ENCODE data around the gene CMA1. TPM values are rescaled to one million over a fixed set of nuclear protein-coding genes. Genes with fewer than 3 reads are reported as not detected.

Gene CMA1
- total RNA-seq, 1 donor from 2014 or later: not detected

DNA sequence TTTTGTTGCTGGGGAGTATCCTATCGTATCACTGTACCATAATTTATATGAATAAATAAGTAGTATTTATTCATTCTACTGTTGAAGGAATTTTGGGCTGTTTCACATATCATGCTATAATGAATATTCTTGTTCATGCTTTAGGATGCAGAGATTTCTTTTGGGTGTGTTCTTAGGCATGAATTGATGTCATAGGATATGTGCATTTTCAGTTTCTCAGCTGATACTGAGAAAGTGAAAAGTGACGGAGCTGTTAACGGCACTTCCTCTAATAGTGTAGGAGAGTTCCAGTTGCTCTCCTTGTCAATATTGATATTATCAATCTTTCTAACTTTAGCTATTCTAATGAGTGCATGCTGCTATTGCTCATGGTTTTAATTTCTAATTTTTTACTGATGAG, 42.3 kb downstream of the CMA1 start:
- Mint-ChIP-seq H3K36me3 (peaks cover 9% of the 10 kb centered on the region), H3K27me3 (ENCODE audit: low read depth) (no peaks in the 10 kb centered on the region), H3K9me3 (peaks cover 24% of the 10 kb centered on the region), H3K27ac (no peak overlapping the region), H3K4me1 (no peaks in the 10 kb centered on the region), H3K4me3 (no peak overlapping the region)
- TF ChIP-seq, protein P1, sequence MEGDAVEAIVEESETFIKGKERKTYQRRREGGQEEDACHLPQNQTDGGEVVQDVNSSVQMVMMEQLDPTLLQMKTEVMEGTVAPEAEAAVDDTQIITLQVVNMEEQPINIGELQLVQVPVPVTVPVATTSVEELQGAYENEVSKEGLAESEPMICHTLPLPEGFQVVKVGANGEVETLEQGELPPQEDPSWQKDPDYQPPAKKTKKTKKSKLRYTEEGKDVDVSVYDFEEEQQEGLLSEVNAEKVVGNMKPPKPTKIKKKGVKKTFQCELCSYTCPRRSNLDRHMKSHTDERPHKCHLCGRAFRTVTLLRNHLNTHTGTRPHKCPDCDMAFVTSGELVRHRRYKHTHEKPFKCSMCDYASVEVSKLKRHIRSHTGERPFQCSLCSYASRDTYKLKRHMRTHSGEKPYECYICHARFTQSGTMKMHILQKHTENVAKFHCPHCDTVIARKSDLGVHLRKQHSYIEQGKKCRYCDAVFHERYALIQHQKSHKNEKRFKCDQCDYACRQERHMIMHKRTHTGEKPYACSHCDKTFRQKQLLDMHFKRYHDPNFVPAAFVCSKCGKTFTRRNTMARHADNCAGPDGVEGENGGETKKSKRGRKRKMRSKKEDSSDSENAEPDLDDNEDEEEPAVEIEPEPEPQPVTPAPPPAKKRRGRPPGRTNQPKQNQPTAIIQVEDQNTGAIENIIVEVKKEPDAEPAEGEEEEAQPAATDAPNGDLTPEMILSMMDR (IDR thresholded peaks at IDR 0.05; ENCODE audit: unreplicated experiment): no peak
- DNase-seq (ENCODE audit: low spot score in 2 of 2, unreplicated experiment in 2 of 2): no peak

DNA sequence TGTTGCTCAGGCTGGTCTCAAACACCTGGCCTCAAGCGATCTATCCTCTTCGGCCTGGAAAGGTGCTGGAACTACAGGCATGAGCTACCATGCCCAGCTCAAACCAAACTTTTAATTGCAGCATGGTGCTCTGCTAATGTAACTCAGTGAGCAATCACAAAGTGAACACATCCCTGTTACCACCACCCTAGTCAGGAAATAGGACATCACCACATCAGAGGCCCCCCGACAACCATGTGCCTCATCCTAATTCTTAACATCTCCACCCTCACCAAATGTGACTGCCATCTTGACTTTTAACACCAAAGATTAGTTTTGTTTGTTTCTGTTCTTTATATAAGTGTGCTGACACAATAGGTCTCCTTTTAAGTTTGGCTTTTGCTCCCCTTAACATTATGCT, 42.7 kb downstream of the CMA1 start:
- no peak for DNase-seq (ENCODE audit: low spot score in 2 of 2, unreplicated experiment in 2 of 2)
- Mint-ChIP-seq H3K36me3 (peaks cover 9% of the 10 kb centered on the region), H3K27ac (no peak overlapping the region), H3K4me1 (no peaks in the 10 kb centered on the region), H3K9me3 (peaks cover 21% of the 10 kb centered on the region), H3K27me3 (ENCODE audit: low read depth) (no peaks in the 10 kb centered on the region), H3K4me3 (no peak overlapping the region)
- TF ChIP-seq, protein P1 (IDR thresholded peaks at IDR 0.05; ENCODE audit: unreplicated experiment): no peak

GRCh38 chr14:24463884-24464785, 43.9 kb downstream of the CMA1 start:
- no peak for DNase-seq (ENCODE audit: low spot score in 2 of 2, unreplicated experiment in 2 of 2)
- TF ChIP-seq, protein P1 (IDR thresholded peaks at IDR 0.05; ENCODE audit: unreplicated experiment): no peak
- Mint-ChIP-seq H3K36me3 (peaks cover 9% of the 10 kb centered on the region), H3K27me3 (ENCODE audit: low read depth) (no peaks in the 10 kb centered on the region), H3K4me3 (no peak overlapping the region), H3K9me3 (peaks cover 16% of the 10 kb centered on the region), H3K27ac (no peak overlapping the region), H3K4me1 (no peaks in the 10 kb centered on the region)

DNA sequence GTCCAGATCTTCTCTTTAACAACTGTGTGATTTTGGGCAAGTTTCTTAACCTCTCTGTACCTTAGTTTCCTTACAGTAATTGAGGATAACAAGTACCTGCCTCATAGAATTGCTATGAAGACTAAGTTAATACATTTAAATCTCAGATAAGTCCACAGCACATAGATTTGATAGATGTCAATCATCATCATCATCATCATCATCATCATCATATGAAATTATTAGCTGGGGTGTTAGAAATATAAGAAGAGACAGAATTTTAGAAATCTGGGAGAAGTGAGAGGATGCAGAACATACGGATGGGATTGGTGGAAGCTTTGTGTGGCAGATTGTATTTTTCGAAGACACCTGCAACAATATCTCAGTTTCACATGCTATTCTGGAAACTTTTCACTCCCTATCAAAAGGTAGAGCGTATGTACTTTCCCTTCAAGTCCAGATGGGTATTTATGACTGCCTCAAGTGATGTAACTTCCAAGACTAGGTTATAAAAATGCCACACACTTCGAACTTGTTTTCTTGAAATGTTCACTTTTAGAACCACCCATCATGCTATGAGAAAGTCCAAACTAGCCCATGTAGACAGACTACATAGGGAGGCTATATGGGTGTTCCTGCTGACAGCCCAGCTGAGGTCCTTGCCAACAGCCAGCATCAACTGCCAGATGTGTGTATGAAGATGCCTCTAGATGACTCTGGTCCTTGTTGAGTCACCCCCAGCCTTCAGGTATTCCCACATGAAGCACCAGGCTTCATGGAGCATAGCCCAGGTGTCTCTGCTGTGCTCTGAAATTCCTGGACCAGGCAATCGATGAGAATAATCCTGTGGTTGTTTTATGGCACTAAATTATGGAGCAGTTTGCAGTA, 44.8 kb downstream of the CMA1 start:
- H3K36me3 Mint-ChIP-seq: peaks cover 9% of the 10 kb centered on the region
- H3K27ac Mint-ChIP-seq: no peak overlapping the region
- H3K4me1 Mint-ChIP-seq: no peaks in the 10 kb centered on the region
- H3K4me3 Mint-ChIP-seq: no peak overlapping the region
- H3K27me3 Mint-ChIP-seq (ENCODE audit: low read depth): no peaks in the 10 kb centered on the region
- H3K9me3 Mint-ChIP-seq: peaks cover 10% of the 10 kb centered on the region
- no peak for DNase-seq (ENCODE audit: low spot score in 2 of 2, unreplicated experiment in 2 of 2)
- TF ChIP-seq, protein P1 (IDR thresholded peaks at IDR 0.05; ENCODE audit: unreplicated experiment): no peak

DNA sequence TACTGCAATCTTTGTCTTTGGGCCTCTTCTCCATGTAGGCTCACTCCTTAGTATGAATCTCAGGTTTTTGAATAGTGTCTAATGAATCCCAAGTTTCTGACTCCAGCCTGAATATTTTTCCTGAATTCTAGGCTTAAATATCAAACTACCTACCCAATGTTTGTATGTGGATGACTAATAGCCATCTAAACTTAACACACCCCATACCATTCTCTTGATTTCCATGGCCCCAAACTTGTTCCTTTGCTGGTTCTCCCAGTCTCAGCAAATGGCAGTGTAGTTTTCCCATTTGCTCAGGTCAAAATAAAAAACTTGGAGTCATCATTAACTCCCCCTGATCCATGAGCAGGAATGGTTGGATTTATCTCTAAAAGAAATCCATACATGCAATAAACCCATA, 46.7 kb downstream of the CMA1 start:
- Mint-ChIP-seq H3K27me3 (ENCODE audit: low read depth) (no peaks in the 10 kb centered on the region), H3K27ac (no peak overlapping the region), H3K9me3 (peaks cover 14% of the 10 kb centered on the region), H3K36me3 (peaks cover 11% of the 10 kb centered on the region), H3K4me1 (no peaks in the 10 kb centered on the region), H3K4me3 (no peak overlapping the region)
- TF ChIP-seq, protein P1 (IDR thresholded peaks at IDR 0.05; ENCODE audit: unreplicated experiment): no peak
- no peak for DNase-seq (ENCODE audit: low spot score in 2 of 2, unreplicated experiment in 2 of 2)
